Mesodermal cell (in vitro differentiated cells): ENCODE measurements around the gene PIK3IP1.
"Not testable (repeated sequence)": the region's sequence is repeated elsewhere in the genome, so short reads cannot be mapped to it uniquely, and the experiment has no call there.

Source experiments
- H3K27ac ChIP-seq: 2 replicates; pipeline ENCODE4 v1.7.0; 2013; ENCODE audit warnings: mild to moderate bottlenecking, low read depth, low read length, moderate library complexity; ENCODE audit not compliant: severe bottlenecking
- H3K36me3 ChIP-seq: 2 replicates; pipeline ENCODE4 v1.7.1; 2013; ENCODE audit warnings: mild to moderate bottlenecking, low read length, moderate library complexity; ENCODE audit not compliant: control insufficient read depth, insufficient read depth
- H3K4me1 ChIP-seq: one replicate; pipeline ENCODE4 v1.7.1; 2013; ENCODE audit warnings: mild to moderate bottlenecking, low read length; ENCODE audit not compliant: insufficient read depth, control insufficient read depth, poor library complexity, severe bottlenecking
- H3K4me3 ChIP-seq: 2 replicates; pipeline ENCODE4 v1.7.0; 2013; ENCODE audit warnings: low read length, control low read depth, mild to moderate bottlenecking; ENCODE audit not compliant: insufficient read depth, poor library complexity, severe bottlenecking; ENCODE audit errors: extremely low read depth
- H3K9me3 ChIP-seq: 2 replicates; pipeline ENCODE4 v1.7.1; 2013; ENCODE audit warnings: mild to moderate bottlenecking, low read length, moderate library complexity; ENCODE audit not compliant: control insufficient read depth
- WGBS, 2 experiments: methylation state at CpG; one replicate each; pipeline ENCODE4 v1.1.5; 2013; ENCODE audit warnings: missing lambda C conversion rate in 2 of 2; ENCODE audit not compliant: insufficient coverage in 2 of 2; 5-methylcytosine and 5-hydroxymethylcytosine counted together

Gene PIK3IP1

GRCh38 chr22:31329453-31330215 lies 37.3 kb upstream of the PIK3IP1 start:
- Histone ChIP-seq H3K9me3 (no peaks in the 10 kb centered on the region), H3K4me1 (peaks cover 11% of the 10 kb centered on the region), H3K27ac (no peak overlapping the region), H3K4me3 (no peak overlapping the region), H3K36me3 (peaks cover 91% of the 10 kb centered on the region)
- WGBS, 2 experiments = 93 to 98% methylated on average over 7 to 8 of the region's 9 CpGs

- H3K27ac ChIP-seq = no peak overlapping the region
- no peak overlapping the region for H3K4me3 ChIP-seq
- H3K4me1 ChIP-seq = peaks cover 11% of the 10 kb centered on the region
- peaks cover 91% of the 10 kb centered on the region for H3K36me3 ChIP-seq
- H3K9me3 ChIP-seq = no peaks in the 10 kb centered on the region
- WGBS, 2 experiments = 88 to 94% methylated on average over 4 of the region's 4 CpGs
These were observed 36.7 kb upstream of the PIK3IP1 start for GRCh38 chr22:31329029-31329428.

GRCh38 chr22:31328544-31328960 lies 36.3 kb upstream of the PIK3IP1 start:
- Histone ChIP-seq H3K36me3 (peaks cover 89% of the 10 kb centered on the region), H3K4me3 (no peak overlapping the region)
- WGBS, 2 experiments = 86 to 95% methylated on average over 10 to 11 of the region's 13 CpGs

GRCh38 chr22:31327806-31328543 lies 35.7 kb upstream of the PIK3IP1 start:
- Histone ChIP-seq H3K36me3 (peaks cover 83% of the 10 kb centered on the region), H3K27ac (no peak overlapping the region), H3K4me3 (no peak overlapping the region), H3K9me3 (no peaks in the 10 kb centered on the region), H3K4me1 (peaks cover 11% of the 10 kb centered on the region)
- 82 to 83% methylated on average over 5 to 8 of the region's 9 CpGs for WGBS, 2 experiments

More at GRCh38 chr22:31328544-31328960, 36.3 kb upstream of the PIK3IP1 start:
- H3K9me3 ChIP-seq = no peaks in the 10 kb centered on the region
- H3K4me1 ChIP-seq = peaks cover 11% of the 10 kb centered on the region
- H3K27ac ChIP-seq = no peak overlapping the region

GRCh38 chr22:31326877-31327276 lies 34.6 kb upstream of the PIK3IP1 start:
- Histone ChIP-seq H3K9me3 (no peaks in the 10 kb centered on the region), H3K4me3 (no peak overlapping the region), H3K36me3 (peaks cover 76% of the 10 kb centered on the region), H3K27ac (no peak overlapping the region), H3K4me1 (peaks cover 11% of the 10 kb centered on the region)
- 92 to 99% methylated on average over 7 of the region's 9 CpGs for WGBS, 2 experiments

GRCh38 chr22:31323578-31324550 lies 31.6 kb upstream of the PIK3IP1 start:
- peaks cover 4% of the 10 kb centered on the region for H3K4me1 ChIP-seq
- no peaks in the 10 kb centered on the region for H3K9me3 ChIP-seq
- H3K4me3 ChIP-seq = no peak overlapping the region
- 93 to 98% methylated on average over 5 to 7 of the region's 8 CpGs for WGBS, 2 experiments
- H3K27ac ChIP-seq = no peak overlapping the region
- peaks cover 47% of the 10 kb centered on the region for H3K36me3 ChIP-seq

- Histone ChIP-seq H3K4me1 (no peaks in the 10 kb centered on the region), H3K36me3 (peaks cover 29% of the 10 kb centered on the region), H3K27ac (no peak overlapping the region), H3K9me3 (no peaks in the 10 kb centered on the region), H3K4me3 (no peak overlapping the region)
- WGBS, 2 experiments = 98 to 100% methylated on average over 2 to 3 of the region's 4 CpGs
These were observed 29.1 kb upstream of the PIK3IP1 start for GRCh38 chr22:31321421-31321820.

- not testable (repeated sequence) for H3K4me1 ChIP-seq, H3K36me3 ChIP-seq, H3K27ac ChIP-seq, H3K4me3 ChIP-seq, H3K9me3 ChIP-seq
- 91 to 100% methylated on average over 1 of the region's 1 CpG for WGBS, 2 experiments
These were observed 21.9 kb upstream of the PIK3IP1 start for GRCh38 chr22:31314220-31314619.

GRCh38 chr22:31313366-31314147 lies 21.3 kb upstream of the PIK3IP1 start:
- Histone ChIP-seq H3K4me3 (no peak overlapping the region), H3K36me3 (no peaks in the 10 kb centered on the region), H3K4me1 (no peaks in the 10 kb centered on the region), H3K27ac (no peak overlapping the region), H3K9me3 (peaks cover 5% of the 10 kb centered on the region)
- 48 to 51% methylated on average over 4 of the region's 6 CpGs for WGBS, 2 experiments

GRCh38 chr22:31308181-31308580 lies 15.9 kb upstream of the PIK3IP1 start:
- Histone ChIP-seq H3K9me3 (no peaks in the 10 kb centered on the region), H3K4me1 (no peaks in the 10 kb centered on the region), H3K36me3 (no peaks in the 10 kb centered on the region), H3K27ac (no peak overlapping the region), H3K4me3 (no peak overlapping the region)
